GM18511 (cell line): Measurements from ENCODE around the gene GLO1.
"Not testable (repeated sequence)": the region's sequence is repeated elsewhere in the genome, so short reads cannot be mapped to it uniquely, and the experiment has no call there.

Source experiments
- ATAC-seq: cut with Tn5 transposase; IDR thresholded peaks from one replicate; pipeline ENCODE4 v1.9.1; 2021; ENCODE audit warnings: mild to moderate bottlenecking, moderate library complexity; ENCODE audit not compliant: unreplicated experiment

The GLO1 gene

GRCh38 chr6:38708496-38708895, 5.6 kb upstream of the GLO1 start:
- ATAC-seq, result no peak

- ATAC-seq, result no peak
Measured at GRCh38 chr6:38705924-38706323, 3.0 kb upstream of the GLO1 start.

- no peak for ATAC-seq
Measured at GRCh38 chr6:38703949-38704590, 1.1 kb upstream of the GLO1 start.

- ATAC-seq, result no peak
Measured at GRCh38 chr6:38701551-38701950, 1.4 kb downstream of the GLO1 start.

GRCh38 chr6:38699702-38700101, 3.2 kb downstream of the GLO1 start:
- not testable (repeated sequence) for ATAC-seq

GRCh38 chr6:38697846-38698245, 5.1 kb downstream of the GLO1 start:
- ATAC-seq, result no peak

- ATAC-seq, result no peak
Measured at GRCh38 chr6:38696345-38696744, 6.6 kb downstream of the GLO1 start.

- no peak for ATAC-seq
Measured at GRCh38 chr6:38695933-38696332, 7.0 kb downstream of the GLO1 start.

- no peak for ATAC-seq
Measured at GRCh38 chr6:38695227-38695900, 7.6 kb downstream of the GLO1 start.

- peak; percentile 60 for ATAC-seq
Measured at GRCh38 chr6:38688579-38689087, 14.3 kb downstream of the GLO1 start.

- ATAC-seq, result no peak
Measured at GRCh38 chr6:38687549-38687948, 15.4 kb downstream of the GLO1 start.

GRCh38 chr6:38687043-38687353, 15.9 kb downstream of the GLO1 start:
- no peak for ATAC-seq

- no peak for ATAC-seq
Measured at GRCh38 chr6:38686270-38687042, 16.5 kb downstream of the GLO1 start.

GRCh38 chr6:38684904-38685303, 18.0 kb downstream of the GLO1 start:
- no peak for ATAC-seq

- no peak for ATAC-seq
Measured at GRCh38 chr6:38684237-38684636, 18.7 kb downstream of the GLO1 start.

- no peak for ATAC-seq
Measured at GRCh38 chr6:38681850-38682249, 21.1 kb downstream of the GLO1 start.

GRCh38 chr6:38679668-38680067, 23.3 kb downstream of the GLO1 start:
- ATAC-seq, result no peak

- no peak for ATAC-seq
Measured at GRCh38 chr6:38678178-38678760, 24.7 kb downstream of the GLO1 start.

GRCh38 chr6:38676974-38677544, 25.9 kb downstream of the GLO1 start:
- ATAC-seq, result no peak

- no peak for ATAC-seq
Measured at GRCh38 chr6:38676236-38676973, 26.5 kb downstream of the GLO1 start.
